ENCODE results near the gene BCAP31.
"Not testable (repeated sequence)": the region's sequence is repeated elsewhere in the genome, so short reads cannot be mapped to it uniquely, and the experiment has no call there.

BCAP31 gene

GRCh38 chrX:153709726-153710674 is 14.2 kb downstream of the BCAP31 start:
- DNase-seq (ENCODE audit: low read depth in 2 of 2) = no peak

DNA sequence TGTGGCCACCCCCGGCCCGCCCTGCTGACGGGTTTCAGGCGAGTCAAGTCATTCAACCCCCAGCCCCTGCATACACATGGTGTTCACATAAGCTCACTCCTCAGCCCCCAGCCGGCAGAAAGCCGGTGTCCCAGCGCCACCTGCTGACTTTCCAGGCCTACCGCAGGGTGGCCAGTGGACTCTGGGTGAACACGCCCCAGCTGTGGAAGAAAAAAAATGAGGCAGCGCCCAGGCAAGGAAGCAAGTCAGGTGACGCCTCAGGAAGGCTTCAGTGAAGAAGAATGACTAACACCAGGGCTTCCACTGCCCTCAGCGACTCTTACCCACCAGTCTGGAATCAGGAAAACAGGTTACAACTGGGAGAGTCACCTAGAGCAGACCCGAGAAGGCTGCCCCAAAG is 15.8 kb downstream of the BCAP31 start:
- DNase-seq (ENCODE audit: low read depth in 2 of 2) = no peak

- DNase-seq (ENCODE audit: low read depth in 2 of 2) = no peak
Measured at GRCh38 chrX:153707406-153707805, 16.8 kb downstream of the BCAP31 start.

- DNase-seq (ENCODE audit: low read depth in 2 of 2) = no peak
Measured at GRCh38 chrX:153706799-153707198, 17.4 kb downstream of the BCAP31 start.

GRCh38 chrX:153705403-153706060 is 18.7 kb downstream of the BCAP31 start:
- DNase-seq (ENCODE audit: low read depth in 2 of 2) = not testable (repeated sequence)

- DNase-seq (ENCODE audit: low read depth in 2 of 2) = not testable (repeated sequence)
Measured at GRCh38 chrX:153704631-153705402, 19.4 kb downstream of the BCAP31 start.

DNA sequence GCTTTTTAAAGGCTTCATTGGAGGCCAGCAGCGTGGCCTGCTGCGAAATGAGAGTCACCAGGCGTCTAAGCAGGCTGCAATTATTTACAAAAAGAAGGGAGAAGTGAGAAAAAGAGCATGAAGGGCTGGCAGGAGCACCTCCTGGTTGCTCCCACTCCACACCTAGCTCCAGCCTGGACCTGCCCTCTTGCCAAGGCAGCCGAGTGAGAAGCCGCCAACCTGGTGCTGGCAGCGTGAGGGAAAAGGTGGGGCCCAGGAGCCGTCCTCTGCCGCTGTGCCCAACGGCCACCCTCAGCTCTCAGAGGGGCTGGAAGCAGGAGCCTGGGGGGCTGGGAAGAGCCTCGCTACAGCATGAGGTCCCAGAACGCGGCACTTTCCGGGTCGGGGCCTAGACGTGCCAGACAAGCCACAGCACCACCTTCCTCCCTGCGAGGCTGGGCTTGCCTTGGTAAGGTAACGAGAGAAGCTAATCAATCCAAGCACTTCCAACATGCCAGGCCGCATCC is 20.1 kb downstream of the BCAP31 start:
- DNase-seq (ENCODE audit: low read depth in 2 of 2) = no peak

GRCh38 chrX:153703036-153703370 is 21.2 kb downstream of the BCAP31 start:
- DNase-seq (ENCODE audit: low read depth in 2 of 2) = no peak

DNA sequence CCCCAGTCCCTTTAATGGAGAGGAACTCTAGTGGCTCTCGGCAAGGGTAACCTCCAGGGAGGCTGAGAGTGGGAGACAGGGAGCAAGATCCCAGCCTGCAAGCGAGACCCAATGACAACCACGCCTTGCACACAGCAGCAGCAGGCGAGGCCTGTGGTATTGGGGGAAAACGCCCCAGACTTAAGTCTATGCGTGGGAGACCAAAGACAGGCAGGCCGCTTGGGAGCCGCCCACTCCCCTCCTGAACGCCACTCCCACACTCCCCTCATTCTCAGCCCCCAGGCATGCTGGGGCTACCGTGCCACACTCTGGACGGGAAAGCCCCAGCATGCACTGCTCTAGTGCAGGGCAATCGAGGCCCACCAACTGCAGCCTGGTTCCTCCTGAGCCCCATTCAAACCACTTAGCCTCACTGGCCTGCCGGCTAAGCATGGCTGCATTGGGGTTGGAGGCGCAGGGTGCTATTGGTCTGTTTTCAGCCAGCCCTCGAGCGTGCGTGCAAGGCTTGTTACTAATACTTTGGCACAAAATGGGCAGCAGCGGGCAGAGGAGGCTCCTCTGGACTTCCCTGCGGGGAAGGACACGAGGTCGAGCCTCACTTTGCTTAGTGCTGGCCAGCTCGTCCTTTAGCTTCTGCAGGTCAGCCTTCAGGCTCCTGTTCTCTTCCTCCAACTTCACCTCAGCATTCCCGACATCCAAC is 21.7 kb downstream of the BCAP31 start:
- DNase-seq (ENCODE audit: low read depth in 2 of 2) = no peak

GRCh38 chrX:153701706-153702105 is 22.5 kb downstream of the BCAP31 start:
- no peak for DNase-seq (ENCODE audit: low read depth in 2 of 2)

GRCh38 chrX:153700967-153701366 is 23.2 kb downstream of the BCAP31 start:
- DNase-seq (ENCODE audit: low read depth in 2 of 2) = no peak

- no peak for DNase-seq (ENCODE audit: low read depth in 2 of 2)
Measured at GRCh38 chrX:153700376-153700945, 23.7 kb downstream of the BCAP31 start.

DNA sequence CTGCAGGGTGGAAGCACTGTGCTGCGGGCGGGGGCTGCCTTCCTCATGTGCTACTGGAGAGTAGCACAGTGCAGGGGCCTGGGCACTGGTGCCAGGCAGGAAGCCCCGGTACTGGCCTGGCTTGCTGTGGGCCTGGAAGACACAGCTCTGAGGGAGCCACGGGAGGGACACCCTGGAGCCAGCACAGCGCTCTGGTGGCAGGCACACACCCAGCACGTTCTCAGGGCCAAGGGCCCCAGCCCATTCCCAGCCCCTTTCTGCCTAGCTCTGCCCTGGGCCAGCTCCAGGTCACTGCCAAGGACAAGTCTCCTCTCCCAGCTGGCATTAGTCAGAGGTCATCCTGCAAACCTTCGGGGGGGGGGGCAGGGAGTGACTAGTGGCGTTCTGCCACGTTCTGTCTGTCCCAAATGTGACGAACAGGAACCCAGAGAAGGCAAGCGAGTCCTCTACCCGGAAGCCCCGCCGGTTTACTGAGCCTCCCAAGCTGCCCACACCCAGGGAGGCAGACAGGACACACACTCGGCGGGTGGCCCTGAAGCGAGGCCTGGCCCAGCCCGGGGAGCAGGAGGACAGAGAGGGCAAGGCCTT is 24.3 kb downstream of the BCAP31 start:
- DNase-seq (ENCODE audit: low read depth in 2 of 2) = not testable (repeated sequence)

GRCh38 chrX:153699210-153699783 is 24.9 kb downstream of the BCAP31 start:
- not testable (repeated sequence) for DNase-seq (ENCODE audit: low read depth in 2 of 2)

GRCh38 chrX:153697924-153698865 is 26.0 kb downstream of the BCAP31 start:
- DNase-seq (ENCODE audit: low read depth in 2 of 2) = no peak

GRCh38 chrX:153696986-153697722 is 27.0 kb downstream of the BCAP31 start:
- not testable (repeated sequence) for DNase-seq (ENCODE audit: low read depth in 2 of 2)

GRCh38 chrX:153696538-153696937 is 27.6 kb downstream of the BCAP31 start:
- not testable (repeated sequence) for DNase-seq (ENCODE audit: low read depth in 2 of 2)

- DNase-seq (ENCODE audit: low read depth in 2 of 2) = no peak
Measured at GRCh38 chrX:153696100-153696499, 28.1 kb downstream of the BCAP31 start.
